Activated B cell treated with CpG ODN at 0.5 μM for 24 hours (primary cell): Measurements from ENCODE around the gene BHLHE23. TPM values are rescaled to one million over a fixed set of nuclear protein-coding genes. Genes with fewer than 3 reads are reported as not detected.

ENCODE experiments used
- ATAC-seq: fragments of 200-7000 bp; cut with Tn5 transposase; one replicate; pipeline ENCODE4 v1.10.0; 2021; ENCODE audit warnings: low read depth, mild to moderate bottlenecking, moderate library complexity
- CTCF ChIA-PET: fragments of 350-600 bp; sonication (Branson Sonifier 250); formaldehyde crosslinking; loops from one replicate; lab custom pipeline; 2021; ENCODE audit warnings: antibody characterized with exemption; lab: Charles Lee
- POLR2A ChIA-PET: fragments of 350-600 bp; sonication (Branson Sonifier 250); formaldehyde crosslinking; loops from one replicate; lab custom pipeline; 2021; ENCODE audit warnings: antibody characterized with exemption; lab: Charles Lee
- DNase-seq: peaks from one replicate; pipeline ENCODE4 v3.0.0; 2022
- H3K27ac Mint-ChIP-seq: one replicate; pipeline ENCODE4 v1.8.0; 2020; ENCODE audit warnings: mixed read lengths
- H3K27me3 Mint-ChIP-seq: one replicate; pipeline ENCODE4 v1.8.0; 2021; ENCODE audit warnings: mixed read lengths
- H3K36me3 Mint-ChIP-seq: one replicate; pipeline ENCODE4 v1.8.0; 2021; ENCODE audit warnings: low read depth, mixed read lengths
- H3K4me1 Mint-ChIP-seq: one replicate; pipeline ENCODE4 v1.8.0; 2021; ENCODE audit warnings: mixed read lengths
- H3K4me3 Mint-ChIP-seq: one replicate; pipeline ENCODE4 v1.8.0; 2020; ENCODE audit warnings: mild to moderate bottlenecking, mixed read lengths
- H3K9me3 Mint-ChIP-seq: one replicate; pipeline ENCODE4 v1.8.0; 2020; ENCODE audit warnings: mixed read lengths
- intact Hi-C: fragments of 100-400 bp; cut with micrococcal nuclease; formaldehyde crosslinking; loops from one replicate; pipeline ENCODE4 v1.15.1; 2024
- total RNA-seq: library from RNA; stranded (reverse); gene quantifications from 2 replicates; pipeline ENCODE4 v1.2.3, GENCODE V29; 2022
- TF ChIP-seq, protein P1 (sequence below): fragments of 200-600 bp; IDR thresholded peaks from one replicate; pipeline ENCODE4 v1.8.0; 2022; ENCODE audit warnings: antibody characterized with exemption, mild to moderate bottlenecking

The BHLHE23 gene
- total RNA-seq, 1 donor from 2014 or later = not detected

DNA sequence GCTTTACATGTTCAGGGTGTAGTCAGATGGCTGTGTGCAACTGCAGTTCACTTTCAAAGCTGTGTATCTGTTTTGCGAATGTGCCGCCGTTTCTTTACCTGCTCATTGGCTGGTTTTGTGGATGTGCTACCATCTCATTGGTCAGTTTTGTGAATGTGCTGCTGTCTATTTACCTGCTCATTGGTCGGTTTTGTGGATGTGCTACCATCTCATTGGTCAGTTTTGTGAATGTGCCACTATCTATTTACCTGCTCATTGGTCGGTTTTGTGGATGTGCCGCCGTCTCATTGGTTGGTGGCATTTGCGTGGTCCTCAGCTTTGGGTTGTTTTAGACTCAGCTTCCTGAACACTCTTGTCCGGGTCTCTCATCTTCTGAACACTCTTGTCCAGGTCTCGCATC is 40.5 kb upstream of the BHLHE23 start:
- intact Hi-C loops = no loop called here
- no peak for DNase-seq
- no peak overlapping the region for H3K4me3 Mint-ChIP-seq
- H3K36me3 Mint-ChIP-seq = no peaks in the 10 kb centered on the region
- ChIA-PET CTCF (no interaction called here), POLR2A (no interaction called here)
- no peaks in the 10 kb centered on the region for H3K9me3 Mint-ChIP-seq
- no peak overlapping the region for H3K27ac Mint-ChIP-seq
- H3K4me1 Mint-ChIP-seq = no peaks in the 10 kb centered on the region
- peaks cover 11% of the 10 kb centered on the region for H3K27me3 Mint-ChIP-seq
- TF ChIP-seq, protein P1, sequence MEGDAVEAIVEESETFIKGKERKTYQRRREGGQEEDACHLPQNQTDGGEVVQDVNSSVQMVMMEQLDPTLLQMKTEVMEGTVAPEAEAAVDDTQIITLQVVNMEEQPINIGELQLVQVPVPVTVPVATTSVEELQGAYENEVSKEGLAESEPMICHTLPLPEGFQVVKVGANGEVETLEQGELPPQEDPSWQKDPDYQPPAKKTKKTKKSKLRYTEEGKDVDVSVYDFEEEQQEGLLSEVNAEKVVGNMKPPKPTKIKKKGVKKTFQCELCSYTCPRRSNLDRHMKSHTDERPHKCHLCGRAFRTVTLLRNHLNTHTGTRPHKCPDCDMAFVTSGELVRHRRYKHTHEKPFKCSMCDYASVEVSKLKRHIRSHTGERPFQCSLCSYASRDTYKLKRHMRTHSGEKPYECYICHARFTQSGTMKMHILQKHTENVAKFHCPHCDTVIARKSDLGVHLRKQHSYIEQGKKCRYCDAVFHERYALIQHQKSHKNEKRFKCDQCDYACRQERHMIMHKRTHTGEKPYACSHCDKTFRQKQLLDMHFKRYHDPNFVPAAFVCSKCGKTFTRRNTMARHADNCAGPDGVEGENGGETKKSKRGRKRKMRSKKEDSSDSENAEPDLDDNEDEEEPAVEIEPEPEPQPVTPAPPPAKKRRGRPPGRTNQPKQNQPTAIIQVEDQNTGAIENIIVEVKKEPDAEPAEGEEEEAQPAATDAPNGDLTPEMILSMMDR = no peak
- ATAC-seq = no peak

DNA sequence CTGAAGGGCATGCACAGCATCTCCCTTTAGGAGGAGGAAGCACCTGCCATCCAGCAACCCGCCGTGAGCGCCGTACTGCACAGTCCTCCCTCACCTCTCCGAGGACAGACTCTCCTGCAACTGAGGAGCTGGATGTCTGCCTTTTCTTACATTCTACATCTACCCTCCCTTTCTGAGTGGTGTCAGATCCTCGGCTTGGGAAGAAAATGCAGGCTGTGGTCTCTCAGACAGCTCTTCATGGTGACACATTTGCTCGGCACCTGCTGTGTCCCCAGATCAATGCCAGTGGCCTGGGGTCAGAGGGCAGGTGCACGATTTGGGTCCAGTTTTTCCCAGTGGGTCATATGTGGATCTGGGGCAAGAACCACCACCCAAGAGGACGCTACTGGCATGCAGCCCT is 40.1 kb upstream of the BHLHE23 start:
- intact Hi-C loops = no loop called here
- Mint-ChIP-seq H3K27ac (no peak overlapping the region), H3K9me3 (no peaks in the 10 kb centered on the region), H3K4me1 (no peaks in the 10 kb centered on the region), H3K4me3 (no peak overlapping the region), H3K27me3 (peaks cover 14% of the 10 kb centered on the region), H3K36me3 (no peaks in the 10 kb centered on the region)
- DNase-seq = no peak
- CTCF ChIA-PET = no interaction called here
- TF ChIP-seq, protein P1 = no peak
- POLR2A ChIA-PET = no interaction called here
- no peak for ATAC-seq

DNA sequence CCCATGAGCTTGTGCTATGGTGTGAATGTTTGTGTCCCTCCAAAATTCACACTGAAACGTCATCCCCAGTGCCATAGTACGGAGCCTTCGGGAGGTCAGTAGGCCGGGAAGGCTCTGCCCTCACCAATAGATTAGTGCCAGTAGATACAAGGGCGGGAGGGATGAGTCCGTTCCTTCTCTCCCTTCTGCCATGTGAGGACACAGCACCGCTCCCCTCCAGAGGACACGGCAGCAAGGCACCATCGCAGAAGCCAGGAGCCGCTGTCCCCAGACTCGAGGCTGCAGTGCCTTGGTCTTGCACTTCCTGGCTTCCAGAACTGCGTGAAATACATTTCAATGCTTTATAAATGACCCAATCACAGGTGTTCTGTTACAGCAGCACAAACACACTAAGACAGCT is 39.2 kb upstream of the BHLHE23 start:
- Mint-ChIP-seq H3K9me3 (no peaks in the 10 kb centered on the region), H3K27me3 (peaks cover 16% of the 10 kb centered on the region)
- no peak for ATAC-seq

DNA sequence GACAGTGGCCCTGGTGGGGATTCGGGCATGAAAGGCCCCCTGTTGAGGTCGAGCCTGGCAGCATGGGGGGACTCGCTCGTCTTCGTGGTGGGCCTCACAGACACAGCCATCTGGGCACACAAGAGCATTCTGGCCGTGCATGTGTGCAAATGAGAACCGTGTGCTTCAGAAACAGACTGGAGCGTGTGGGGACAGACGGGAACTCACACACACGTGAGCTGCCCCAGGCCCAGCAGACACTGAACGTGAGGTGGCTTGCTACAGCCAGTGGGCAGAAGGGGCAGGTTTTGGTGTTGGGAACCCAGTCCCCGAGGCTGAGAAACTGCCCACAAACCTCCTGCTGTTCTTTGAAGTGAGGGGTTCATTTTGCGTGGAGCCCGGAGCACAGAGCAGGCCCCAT is 38.6 kb upstream of the BHLHE23 start:
- intact Hi-C loops = no loop called here
- TF ChIP-seq, protein P1 = no peak
- ChIA-PET CTCF (no interaction called here), POLR2A (no interaction called here)
- no peaks in the 10 kb centered on the region for H3K36me3 Mint-ChIP-seq
- no peak for ATAC-seq
- H3K9me3 Mint-ChIP-seq = no peaks in the 10 kb centered on the region
- H3K4me1 Mint-ChIP-seq = no peaks in the 10 kb centered on the region
- no peak overlapping the region for H3K27ac Mint-ChIP-seq
- DNase-seq = no peak
- H3K4me3 Mint-ChIP-seq = no peak overlapping the region
- H3K27me3 Mint-ChIP-seq = peaks cover 20% of the 10 kb centered on the region

More for the DNA sequence above, 39.2 kb upstream of the BHLHE23 start:
- intact Hi-C loops = no loop called here
- no peaks in the 10 kb centered on the region for H3K4me1 Mint-ChIP-seq
- POLR2A ChIA-PET = no interaction called here
- TF ChIP-seq, protein P1 = no peak
- no peak overlapping the region for H3K4me3 Mint-ChIP-seq
- no peak overlapping the region for H3K27ac Mint-ChIP-seq
- no peaks in the 10 kb centered on the region for H3K36me3 Mint-ChIP-seq
- no peak for DNase-seq
- CTCF ChIA-PET = no interaction called here

DNA sequence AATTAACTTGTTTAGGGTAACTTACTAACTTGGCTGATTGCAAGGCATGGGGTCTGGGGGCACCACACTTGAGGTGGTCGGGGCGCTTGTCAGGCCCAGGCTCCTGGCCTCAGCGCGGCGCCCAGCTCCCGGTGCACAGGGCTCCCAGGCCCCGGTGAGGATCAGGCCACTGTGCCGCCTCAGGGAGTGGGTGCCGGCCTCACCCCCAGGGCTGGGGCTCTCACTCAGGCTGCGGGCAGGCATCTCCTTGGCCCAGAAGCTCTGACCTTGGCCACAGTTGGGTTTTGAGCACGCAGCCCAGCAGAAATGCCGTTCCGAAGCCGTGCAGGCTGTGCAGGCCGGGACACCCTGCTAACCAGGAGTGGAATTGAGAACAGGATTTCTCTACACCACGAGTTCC is 37.8 kb upstream of the BHLHE23 start:
- ATAC-seq = no peak
- Mint-ChIP-seq H3K4me3 (no peak overlapping the region), H3K4me1 (no peaks in the 10 kb centered on the region), H3K9me3 (no peaks in the 10 kb centered on the region), H3K36me3 (no peaks in the 10 kb centered on the region), H3K27me3 (peaks cover 26% of the 10 kb centered on the region), H3K27ac (no peak overlapping the region)
- CTCF ChIA-PET = no interaction called here
- POLR2A ChIA-PET = no interaction called here
- DNase-seq = no peak
- TF ChIP-seq, protein P1 = no peak
- intact Hi-C loops = no loop called here
